BE2C (cell line): ENCODE results near the gene CLIC6.

Experiments
- DNase-seq: peaks from one replicate; pipeline ENCODE4 v3.0.0-alpha.2; 2020
- H3K27me3 ChIP-seq: fragments of 250-450 bp; sonication (Bioruptor Pico); 2 replicates; pipeline ENCODE4 v1.5.1; 2020; ENCODE audit warnings: mild to moderate bottlenecking
- H3K36me3 ChIP-seq: fragments of 250-450 bp; sonication (Bioruptor Pico); 2 replicates; pipeline ENCODE4 v1.5.1; 2020; ENCODE audit warnings: mild to moderate bottlenecking
- H3K4me1 ChIP-seq: fragments of 250-450 bp; sonication (Bioruptor Pico); 2 replicates; pipeline ENCODE4 v1.5.1; 2020
- H3K4me3 ChIP-seq: 2 replicates; pipeline ENCODE4 v1.5.1; 2011; ENCODE audit warnings: low read depth, low read length
- H3K9me3 ChIP-seq: fragments of 250-450 bp; sonication (Bioruptor Pico); 2 replicates; pipeline ENCODE4 v1.5.1; 2020
- CTCF ChIP-seq: IDR thresholded peaks from 2 replicates; pipeline ENCODE4 v1.5.1; 2012; ENCODE audit warnings: mild to moderate bottlenecking, low read depth, low read length

CLIC6 gene

GRCh38 chr21:34671891-34672290 is 3.1 kb downstream of the CLIC6 start:
- no peaks in the 10 kb centered on the region for H3K4me1 ChIP-seq
- no peaks in the 10 kb centered on the region for H3K36me3 ChIP-seq
- no peak for DNase-seq
- no peaks in the 10 kb centered on the region for H3K9me3 ChIP-seq
- peaks cover 28% of the 10 kb centered on the region for H3K27me3 ChIP-seq
- no peak overlapping the region for H3K4me3 ChIP-seq
- TF ChIP-seq CTCF, result no peak

GRCh38 chr21:34673006-34673405 is 4.2 kb downstream of the CLIC6 start:
- Histone ChIP-seq H3K36me3 (no peaks in the 10 kb centered on the region), H3K9me3 (no peaks in the 10 kb centered on the region), H3K4me3 (no peak overlapping the region), H3K4me1 (no peaks in the 10 kb centered on the region), H3K27me3 (peaks cover 20% of the 10 kb centered on the region)
- DNase-seq, result no peak
- no peak for TF ChIP-seq CTCF

- no peak overlapping the region for H3K4me3 ChIP-seq
- peaks cover 12% of the 10 kb centered on the region; the same call in 1 of the 2 replicates for H3K27me3 ChIP-seq
- TF ChIP-seq CTCF, result no peak
- DNase-seq, result no peak
- H3K4me1 ChIP-seq, result no peaks in the 10 kb centered on the region
- H3K36me3 ChIP-seq, result no peaks in the 10 kb centered on the region
- H3K9me3 ChIP-seq, result no peaks in the 10 kb centered on the region
Measured at GRCh38 chr21:34674468-34674867, 5.7 kb downstream of the CLIC6 start.

- DNase-seq, result no peak
- no peak for TF ChIP-seq CTCF
- H3K4me3 ChIP-seq, result no peak overlapping the region
- H3K27me3 ChIP-seq, result peaks cover 6% of the 10 kb centered on the region; the same call in 1 of the 2 replicates
- no peaks in the 10 kb centered on the region for H3K4me1 ChIP-seq
- no peaks in the 10 kb centered on the region for H3K36me3 ChIP-seq
- H3K9me3 ChIP-seq, result no peaks in the 10 kb centered on the region
Measured at GRCh38 chr21:34675871-34676270, 7.1 kb downstream of the CLIC6 start.

- DNase-seq, result no peak
- Histone ChIP-seq H3K4me1 (no peaks in the 10 kb centered on the region), H3K36me3 (no peaks in the 10 kb centered on the region), H3K4me3 (no peak overlapping the region), H3K27me3 (no peaks in the 10 kb centered on the region), H3K9me3 (no peaks in the 10 kb centered on the region)
- no peak for TF ChIP-seq CTCF
Measured at GRCh38 chr21:34679051-34679450, 10.3 kb downstream of the CLIC6 start.

GRCh38 chr21:34684174-34684876 is 15.5 kb downstream of the CLIC6 start:
- no peaks in the 10 kb centered on the region for H3K9me3 ChIP-seq
- TF ChIP-seq CTCF, result no peak
- no peak for DNase-seq
- H3K4me3 ChIP-seq, result no peak overlapping the region
- H3K4me1 ChIP-seq, result no peaks in the 10 kb centered on the region
- 0 out of 2 replicates have a peak, but pooled peaks cover 2% of the 10 kb centered on the region for H3K27me3 ChIP-seq
- no peaks in the 10 kb centered on the region for H3K36me3 ChIP-seq
